ENCODE data around the gene PGBD5.

DNA sequence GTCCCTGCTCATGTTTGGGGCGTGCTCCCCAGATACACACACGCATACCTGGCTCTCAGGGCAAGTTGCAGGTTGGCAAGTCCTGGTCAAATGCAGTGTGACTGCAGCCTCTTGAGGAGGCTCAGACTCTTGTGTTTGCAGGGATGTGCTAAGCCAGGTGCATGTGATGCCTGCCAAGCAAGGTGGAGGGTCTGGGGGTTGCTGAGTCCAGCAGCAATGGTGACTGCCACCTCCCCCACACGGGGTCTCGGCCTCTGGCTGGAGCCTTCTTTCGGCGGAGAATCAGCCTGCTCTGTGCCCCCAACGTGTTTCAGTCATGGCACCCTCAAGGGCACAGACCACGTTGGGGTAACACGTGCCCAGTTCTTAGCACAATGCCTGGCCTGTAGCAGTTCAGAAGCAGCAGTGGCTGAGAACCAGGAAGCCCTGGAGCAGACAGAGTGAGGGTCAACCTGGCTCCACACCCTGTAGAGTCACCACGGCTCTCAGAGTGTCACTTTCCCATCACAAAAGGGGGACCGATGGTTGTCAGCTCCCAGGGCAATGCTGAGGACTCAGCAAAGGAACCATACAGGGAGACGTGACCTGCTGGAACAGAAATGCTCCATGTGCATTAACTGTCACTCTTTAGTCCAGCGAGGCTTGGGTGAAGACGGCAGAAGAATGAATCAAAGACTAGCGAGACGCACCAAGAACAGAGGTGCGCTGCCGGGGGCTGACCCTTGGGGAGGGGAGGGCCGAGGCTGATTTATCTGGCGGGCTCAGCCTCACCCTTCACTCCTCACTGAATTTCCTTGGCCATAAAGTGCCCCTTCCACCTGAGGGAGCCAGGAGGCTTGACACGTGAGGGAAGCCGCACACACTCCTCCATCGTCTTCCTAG, 109.0 kb downstream of the PGBD5 start:
- TF ChIP-seq, protein P1, sequence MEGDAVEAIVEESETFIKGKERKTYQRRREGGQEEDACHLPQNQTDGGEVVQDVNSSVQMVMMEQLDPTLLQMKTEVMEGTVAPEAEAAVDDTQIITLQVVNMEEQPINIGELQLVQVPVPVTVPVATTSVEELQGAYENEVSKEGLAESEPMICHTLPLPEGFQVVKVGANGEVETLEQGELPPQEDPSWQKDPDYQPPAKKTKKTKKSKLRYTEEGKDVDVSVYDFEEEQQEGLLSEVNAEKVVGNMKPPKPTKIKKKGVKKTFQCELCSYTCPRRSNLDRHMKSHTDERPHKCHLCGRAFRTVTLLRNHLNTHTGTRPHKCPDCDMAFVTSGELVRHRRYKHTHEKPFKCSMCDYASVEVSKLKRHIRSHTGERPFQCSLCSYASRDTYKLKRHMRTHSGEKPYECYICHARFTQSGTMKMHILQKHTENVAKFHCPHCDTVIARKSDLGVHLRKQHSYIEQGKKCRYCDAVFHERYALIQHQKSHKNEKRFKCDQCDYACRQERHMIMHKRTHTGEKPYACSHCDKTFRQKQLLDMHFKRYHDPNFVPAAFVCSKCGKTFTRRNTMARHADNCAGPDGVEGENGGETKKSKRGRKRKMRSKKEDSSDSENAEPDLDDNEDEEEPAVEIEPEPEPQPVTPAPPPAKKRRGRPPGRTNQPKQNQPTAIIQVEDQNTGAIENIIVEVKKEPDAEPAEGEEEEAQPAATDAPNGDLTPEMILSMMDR (IDR thresholded peaks at IDR 0.05; ENCODE audit: poor library complexity): no peak
- TF ChIP-seq EZH2phosphoT487 (IDR thresholded peaks at IDR 0.05; ENCODE audit: low read depth, severe bottlenecking, unreplicated experiment) (no peak), EZH2 (IDR thresholded peaks at IDR 0.05; ENCODE audit: borderline replicate concordance) (no peak)
